Nephron (organoid): ENCODE results near the gene CHRM4.

Experiments used
- H3K27ac Mint-ChIP-seq, 3 experiments: 2 replicates each; pipeline ENCODE4 v1.8.0; 2020; ENCODE audit warnings: mixed read lengths in 3 of 3, mild to moderate bottlenecking in 2 of 3, moderate library complexity in 1 of 3
- H3K27me3 Mint-ChIP-seq: 2 replicates; pipeline ENCODE4 v1.8.0; 2021; ENCODE audit warnings: low read depth, mild to moderate bottlenecking, moderate library complexity, mixed read lengths
- H3K36me3 Mint-ChIP-seq: 2 replicates; pipeline ENCODE4 v1.8.0; 2020; ENCODE audit warnings: low read depth, mixed read lengths
- H3K4me1 Mint-ChIP-seq: 2 replicates; pipeline ENCODE4 v1.8.0; 2020; ENCODE audit warnings: mixed read lengths
- H3K4me3 Mint-ChIP-seq, 3 experiments: 2 replicates each; pipeline ENCODE4 v1.8.0; 2020; ENCODE audit warnings: mild to moderate bottlenecking in 3 of 3, mixed read lengths in 3 of 3, moderate library complexity in 2 of 3
- H3K9me3 Mint-ChIP-seq: 2 replicates; pipeline ENCODE4 v1.8.0; 2020; ENCODE audit warnings: mixed read lengths
- TF ChIP-seq, protein P1 (sequence below), 3 experiments: fragments of 200-600 bp; sonication (generic); IDR thresholded peaks; one replicate each; pipeline ENCODE4 v1.5.0; 2021; ENCODE audit warnings: antibody characterized with exemption in 3 of 3; ENCODE audit not compliant: unreplicated experiment in 3 of 3

Gene CHRM4

DNA sequence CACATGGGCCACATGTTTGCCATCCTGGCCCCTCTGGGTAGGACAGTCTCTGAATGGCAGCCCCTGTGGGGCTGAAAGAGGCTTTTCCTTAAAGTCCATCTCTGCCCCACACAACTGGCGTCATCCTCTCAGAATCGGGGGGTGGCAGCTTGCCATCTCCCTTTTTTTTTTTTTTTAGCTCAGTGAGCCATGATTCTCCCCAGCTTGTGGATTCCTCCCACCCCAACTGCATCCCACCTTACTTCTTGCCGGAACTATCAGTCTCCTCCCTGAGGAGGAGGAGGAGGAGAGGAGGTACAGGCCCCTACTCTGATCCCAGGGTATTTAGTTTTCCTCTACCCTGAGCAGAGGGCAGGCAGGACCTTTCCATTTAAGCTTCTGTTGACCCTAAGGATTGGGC lies 40.9 kb downstream of the CHRM4 start:
- H3K27me3 Mint-ChIP-seq = peaks cover 12% of the 10 kb centered on the region

DNA sequence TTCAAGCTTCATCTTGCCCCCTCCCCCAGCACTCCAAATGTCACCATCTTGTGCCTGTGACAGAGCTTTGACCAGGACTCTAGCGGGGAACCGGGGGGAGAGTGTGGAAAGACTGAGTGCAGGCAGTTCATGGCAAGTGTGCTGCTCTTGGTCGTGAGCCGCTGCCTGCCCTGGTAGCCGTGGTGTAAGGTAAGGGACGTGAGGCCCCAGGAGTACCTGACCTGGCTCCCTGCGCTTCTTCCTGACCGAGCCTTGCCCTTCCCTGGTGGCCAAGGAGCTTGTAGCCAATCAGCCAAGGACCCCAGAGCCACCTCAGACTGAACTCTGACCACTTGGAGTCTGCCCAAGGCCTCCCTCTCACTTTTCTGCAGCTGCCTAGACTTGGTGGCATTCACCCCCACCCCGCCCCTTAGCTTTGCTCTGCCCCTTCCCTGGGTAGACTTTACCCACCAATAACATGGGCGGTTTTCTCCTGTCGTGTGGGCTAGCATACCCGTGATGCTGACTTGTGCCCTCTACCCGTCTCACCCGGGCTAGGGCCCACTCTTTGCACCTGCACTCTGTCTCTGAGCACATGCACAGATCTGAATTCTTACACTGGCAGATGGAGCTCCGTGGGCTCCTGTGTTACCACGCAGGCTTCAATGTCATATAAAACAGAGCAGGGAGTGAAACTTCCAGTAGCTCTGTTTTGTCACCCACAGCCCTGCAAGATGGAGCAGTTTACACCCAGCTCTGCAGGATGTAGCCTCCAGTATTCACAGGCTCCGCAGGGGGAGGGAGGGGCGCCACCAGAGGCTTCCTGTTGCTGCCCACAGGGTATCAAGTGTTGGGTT lies 42.8 kb downstream of the CHRM4 start:
- no peaks in the 10 kb centered on the region for H3K9me3 Mint-ChIP-seq
- H3K36me3 Mint-ChIP-seq = no peaks in the 10 kb centered on the region
- peak overlapping the region; percentile 85 to 92 (median 89) for H3K4me3 Mint-ChIP-seq
- TF ChIP-seq, protein P1, sequence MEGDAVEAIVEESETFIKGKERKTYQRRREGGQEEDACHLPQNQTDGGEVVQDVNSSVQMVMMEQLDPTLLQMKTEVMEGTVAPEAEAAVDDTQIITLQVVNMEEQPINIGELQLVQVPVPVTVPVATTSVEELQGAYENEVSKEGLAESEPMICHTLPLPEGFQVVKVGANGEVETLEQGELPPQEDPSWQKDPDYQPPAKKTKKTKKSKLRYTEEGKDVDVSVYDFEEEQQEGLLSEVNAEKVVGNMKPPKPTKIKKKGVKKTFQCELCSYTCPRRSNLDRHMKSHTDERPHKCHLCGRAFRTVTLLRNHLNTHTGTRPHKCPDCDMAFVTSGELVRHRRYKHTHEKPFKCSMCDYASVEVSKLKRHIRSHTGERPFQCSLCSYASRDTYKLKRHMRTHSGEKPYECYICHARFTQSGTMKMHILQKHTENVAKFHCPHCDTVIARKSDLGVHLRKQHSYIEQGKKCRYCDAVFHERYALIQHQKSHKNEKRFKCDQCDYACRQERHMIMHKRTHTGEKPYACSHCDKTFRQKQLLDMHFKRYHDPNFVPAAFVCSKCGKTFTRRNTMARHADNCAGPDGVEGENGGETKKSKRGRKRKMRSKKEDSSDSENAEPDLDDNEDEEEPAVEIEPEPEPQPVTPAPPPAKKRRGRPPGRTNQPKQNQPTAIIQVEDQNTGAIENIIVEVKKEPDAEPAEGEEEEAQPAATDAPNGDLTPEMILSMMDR (IDR thresholded peaks at IDR 0.05; ENCODE audit: unreplicated experiment in 3 of 3) = no peak
- peaks cover 16% of the 10 kb centered on the region for H3K27me3 Mint-ChIP-seq
- H3K27ac Mint-ChIP-seq = peak overlapping the region in 1 of 3 experiments; percentile 29
- H3K4me1 Mint-ChIP-seq = peaks cover 56% of the 10 kb centered on the region

More for the DNA sequence above, 40.9 kb downstream of the CHRM4 start:
- Mint-ChIP-seq H3K4me3 (peak overlapping the region; percentile 37 to 69 (median 44)), H3K36me3 (no peaks in the 10 kb centered on the region), H3K4me1 (peaks cover 54% of the 10 kb centered on the region), H3K9me3 (no peaks in the 10 kb centered on the region), H3K27ac (no peak overlapping the region)
- TF ChIP-seq, protein P1 (IDR thresholded peaks at IDR 0.05; ENCODE audit: unreplicated experiment in 3 of 3) = no peak

DNA sequence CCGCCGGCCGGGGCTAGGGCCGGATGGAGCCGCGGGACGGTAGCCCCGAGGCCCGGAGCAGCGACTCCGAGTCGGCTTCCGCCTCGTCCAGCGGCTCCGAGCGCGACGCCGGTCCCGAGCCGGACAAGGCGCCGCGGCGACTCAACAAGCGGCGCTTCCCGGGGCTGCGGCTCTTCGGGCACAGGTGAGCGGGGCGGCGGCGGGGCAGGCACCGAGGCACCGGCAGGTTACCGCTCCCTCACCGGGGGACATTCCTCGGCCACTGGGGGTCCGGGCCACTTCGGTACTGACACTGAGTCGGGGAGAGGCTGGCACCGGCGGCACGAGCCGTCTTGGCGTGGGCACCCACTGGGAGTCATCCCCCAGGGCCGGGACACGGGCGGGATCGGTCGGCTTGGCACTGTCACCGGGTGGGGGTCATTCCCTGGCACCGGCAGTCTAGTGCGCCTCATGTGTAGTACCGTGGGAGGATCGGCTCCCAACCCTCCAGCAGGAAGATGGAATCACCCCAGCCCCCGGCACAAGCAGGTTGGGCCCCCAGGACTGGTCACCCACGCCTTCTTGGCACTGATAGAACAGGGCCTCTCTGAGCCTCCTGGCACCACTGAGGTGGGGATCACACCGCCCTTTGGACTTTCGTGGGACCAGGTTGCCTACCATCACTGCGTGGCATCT lies 43.8 kb downstream of the CHRM4 start:
- Mint-ChIP-seq H3K36me3 (no peaks in the 10 kb centered on the region), H3K27ac (no peak overlapping the region), H3K27me3 (peaks cover 16% of the 10 kb centered on the region), H3K4me1 (peaks cover 56% of the 10 kb centered on the region), H3K9me3 (no peaks in the 10 kb centered on the region), H3K4me3 (peak overlapping the region; percentile 85 to 92 (median 89))
- TF ChIP-seq, protein P1 (IDR thresholded peaks at IDR 0.05; ENCODE audit: unreplicated experiment in 3 of 3) = no peak

DNA sequence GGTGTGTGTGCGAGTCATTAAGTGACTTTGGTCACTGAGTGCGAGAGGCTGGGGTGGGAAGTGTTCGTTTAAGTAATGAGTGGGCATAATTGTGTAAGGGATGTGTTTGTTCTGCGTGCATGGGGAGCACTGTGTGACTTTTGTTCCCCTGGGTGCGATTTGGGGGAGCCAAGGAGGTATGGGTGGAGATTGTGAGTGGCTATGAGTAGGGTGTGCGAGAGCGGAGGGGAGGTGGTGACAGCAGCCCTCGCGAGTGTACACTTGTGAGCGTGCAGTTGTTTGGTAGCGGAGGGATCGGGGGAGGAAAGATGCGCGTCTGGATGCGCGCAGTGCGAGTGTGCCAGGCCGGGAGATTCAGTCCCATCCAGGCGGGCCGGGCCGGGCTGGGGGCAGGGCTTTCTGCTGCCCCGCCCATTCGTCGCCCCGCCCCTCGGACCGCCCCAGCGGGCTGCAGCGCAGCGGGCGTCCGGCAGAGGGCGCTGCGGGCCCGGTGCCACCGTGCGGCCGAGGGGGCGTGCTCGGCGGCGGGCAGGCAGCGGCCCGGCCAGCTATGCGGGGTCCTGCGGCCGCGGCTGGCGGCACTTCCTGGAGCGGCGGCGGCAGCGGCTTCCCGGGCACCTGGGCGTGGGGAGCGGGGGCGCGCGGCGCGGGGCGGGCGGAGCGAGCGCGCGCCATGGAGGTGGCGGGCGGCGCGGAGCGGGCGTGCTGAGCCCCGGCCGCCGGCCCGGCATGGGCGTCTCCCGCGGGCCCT lies 44.5 kb downstream of the CHRM4 start, which contains the start of gene DGKZ:
TSS of gene DGKZ (plus strand) at position 578 of the 751 bp plus-strand sequence. CDS start 197 bp downstream, outside the sequence.
- H3K9me3 Mint-ChIP-seq = no peaks in the 10 kb centered on the region
- peaks cover 16% of the 10 kb centered on the region for H3K27me3 Mint-ChIP-seq
- H3K27ac Mint-ChIP-seq = peak within 1 kb of the TSS in 2 of 3 experiments; percentile 2 to 46
- TF ChIP-seq, protein P1 (IDR thresholded peaks at IDR 0.05; ENCODE audit: unreplicated experiment in 3 of 3) = peak; percentile 72 to 81 (median 74)
- peak within 1 kb of the TSS; percentile 85 to 92 (median 89) for H3K4me3 Mint-ChIP-seq
- H3K36me3 Mint-ChIP-seq = no peaks in the 10 kb centered on the region
- peaks cover 60% of the 10 kb centered on the region for H3K4me1 Mint-ChIP-seq

DNA sequence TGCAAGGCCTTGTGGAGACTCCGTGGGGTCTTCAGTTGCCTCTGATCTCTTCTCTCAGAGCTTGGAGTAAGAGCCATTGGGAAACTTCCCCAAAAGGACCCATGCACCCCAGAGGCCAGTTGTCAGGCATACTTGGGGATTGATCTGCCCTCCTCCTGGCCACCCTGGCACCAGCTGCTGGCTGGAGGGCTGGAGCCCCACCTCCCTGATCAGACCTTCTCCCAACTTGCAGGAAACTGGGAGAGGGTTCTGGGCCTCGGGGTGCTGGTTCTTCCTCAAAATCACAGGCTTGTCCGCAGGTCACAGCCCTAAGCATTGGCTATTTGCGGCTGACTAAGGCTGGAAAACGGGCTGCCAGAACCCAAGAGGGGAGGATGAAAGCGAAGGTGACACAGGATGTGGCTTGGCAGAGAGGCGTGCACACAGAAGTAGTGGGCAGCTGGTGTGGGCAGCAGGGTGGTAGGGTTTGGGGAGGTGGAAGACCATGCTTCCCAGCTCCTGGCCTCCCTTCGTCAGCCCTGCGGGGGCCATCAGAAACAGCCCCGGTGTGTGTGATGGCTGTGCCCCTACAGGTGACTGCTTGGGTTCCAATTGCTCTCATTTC lies 45.6 kb downstream of the CHRM4 start:
- Mint-ChIP-seq H3K4me1 (peaks cover 63% of the 10 kb centered on the region), H3K27me3 (peaks cover 16% of the 10 kb centered on the region), H3K4me3 (peak overlapping the region; percentile 76 to 87 (median 86)), H3K36me3 (no peaks in the 10 kb centered on the region), H3K27ac (peak overlapping the region in 1 of 3 experiments; percentile 2), H3K9me3 (no peaks in the 10 kb centered on the region)
- TF ChIP-seq, protein P1 (IDR thresholded peaks at IDR 0.05; ENCODE audit: unreplicated experiment in 3 of 3) = no peak
